SK-N-SH (cell line): ENCODE data around the gene FGFBP2. TPM values are rescaled to one million over a fixed set of nuclear protein-coding genes. Genes with fewer than 3 reads are reported as not detected.

Source experiments
- CTCF ChIA-PET: fragments of 300-600, 350-600 bp; formaldehyde crosslinking; extraction: SDS; loops from one replicate; lab custom pipeline; 2021; lab: Yijun Ruan, JAX
- POLR2A ChIA-PET: fragments of 350-600 bp; sonication (Branson Sonifier 250); formaldehyde crosslinking; extraction: SDS; loops from one replicate; lab custom pipeline; 2020; ENCODE audit warnings: antibody characterized with exemption, inconsistent platforms; lab: Yijun Ruan, JAX
- DNase-seq: peaks from one replicate; pipeline ENCODE4 v3.0.0; 2012
- H2AFZ ChIP-seq: fragments of 200-600 bp; sonication (generic); 2 replicates; pipeline ENCODE4 v1.8.1; 2016; ENCODE audit warnings: antibody characterized with exemption, mild to moderate bottlenecking, low read depth
- H3F3A ChIP-seq: fragments of 200-600 bp; sonication (generic); replicated peaks from 2 replicates; pipeline ENCODE3; 2016; ENCODE audit warnings: antibody characterized with exemption, mild to moderate bottlenecking; ENCODE audit not compliant: insufficient read depth
- H3K27ac ChIP-seq, 2 experiments: fragments of 200-500 bp in 1 of 2; fragments of 200-600 bp in 1 of 2; sonication (Bioruptor generic) in 1 of 2; sonication (generic), shearing (Covaris generic) in 1 of 2; 2 replicates each; pipeline versions ENCODE4 v1.5.1 to v1.6.1; 2014 to 2016; ENCODE audit warnings: low read depth in 2 of 2, inconsistent platforms in 1 of 2, low read length in 1 of 2, mild to moderate bottlenecking in 1 of 2, mixed read lengths in 1 of 2
- H3K27me3 ChIP-seq: fragments of 200-600 bp; sonication (generic), shearing (Covaris generic); 2 replicates; pipeline ENCODE4 v1.6.1; 2016; ENCODE audit warnings: mixed run types; ENCODE audit not compliant: insufficient read depth
- H3K36me3 ChIP-seq, 2 experiments: fragments of 200-500 bp in 1 of 2; fragments of 200-600 bp in 1 of 2; sonication (Bioruptor generic) in 1 of 2; sonication (generic) in 1 of 2; replicated peaks in 1 of 2; 2 replicates each; pipeline versions ENCODE3 to v1.5.1; 2014 to 2016; ENCODE audit warnings: low read length in 1 of 2, mild to moderate bottlenecking in 1 of 2; ENCODE audit not compliant: insufficient read depth in 2 of 2, control insufficient read depth in 1 of 2
- H3K4me1 ChIP-seq, 2 experiments: fragments of 200-500 bp in 1 of 2; fragments of 200-600 bp in 1 of 2; sonication (Bioruptor generic) in 1 of 2; sonication (generic), shearing (Covaris generic) in 1 of 2; 2 replicates each; pipeline versions ENCODE4 v1.5.1 to v1.6.1; 2014 to 2016; ENCODE audit warnings: low read depth in 1 of 2, low read length in 1 of 2, mixed run types in 1 of 2; ENCODE audit not compliant: insufficient read depth in 2 of 2, control insufficient read depth in 1 of 2
- H3K4me2 ChIP-seq: fragments of 200-600 bp; sonication (generic), shearing (Covaris generic); 2 replicates; pipeline ENCODE4 v1.6.1; 2017; ENCODE audit warnings: mixed run types
- H3K4me3 ChIP-seq, 2 experiments: fragments of 200-500 bp in 1 of 2; fragments of 200-600 bp in 1 of 2; sonication (Bioruptor generic) in 1 of 2; sonication (generic), shearing (Covaris generic) in 1 of 2; 2 replicates each; pipeline versions ENCODE4 v1.5.1 to v1.8.1; 2014 to 2016; ENCODE audit warnings: low read depth in 2 of 2, inconsistent platforms in 1 of 2, low read length in 1 of 2, mild to moderate bottlenecking in 1 of 2, mixed read lengths in 1 of 2, moderate library complexity in 1 of 2
- H3K79me2 ChIP-seq: fragments of 200-600 bp; sonication (generic); 2 replicates; pipeline ENCODE4 v1.8.1; 2017; ENCODE audit warnings: mild to moderate bottlenecking; ENCODE audit not compliant: insufficient read depth
- H3K9ac ChIP-seq: fragments of 200-600 bp; sonication (generic); 2 replicates; pipeline ENCODE4 v1.6.1; 2017; ENCODE audit warnings: mixed run types
- H3K9me2 ChIP-seq: fragments of 200-600 bp; sonication (generic); 2 replicates; pipeline ENCODE4 v1.6.1; 2017; ENCODE audit warnings: mixed run types
- H3K9me3 ChIP-seq: fragments of 200-600 bp; sonication (generic); 2 replicates; pipeline ENCODE4 v1.6.1; 2017; ENCODE audit warnings: mixed run types, mild to moderate bottlenecking, moderate library complexity
- H4K20me1 ChIP-seq: fragments of 200-600 bp; sonication (generic); 2 replicates; pipeline ENCODE4 v1.6.1; 2017; ENCODE audit warnings: mild to moderate bottlenecking, mixed run types; ENCODE audit not compliant: insufficient read depth
- CHD2 ChIP-seq: fragments of 150-350 bp; IDR thresholded peaks from 2 replicates; pipeline ENCODE4 v1.6.1; 2018; ENCODE audit warnings: low read length; ENCODE audit not compliant: partially characterized antibody
- ELF1 ChIP-seq: IDR thresholded peaks from 2 replicates; pipeline ENCODE4 v1.4.0; 2012
- FOXM1 ChIP-seq: IDR thresholded peaks from 2 replicates; pipeline ENCODE4 v1.4.0; 2012; ENCODE audit warnings: low read depth, mild to moderate bottlenecking
- GATA2 ChIP-seq: sonication (generic); formaldehyde crosslinking; IDR thresholded peaks from 2 replicates; pipeline ENCODE4 v1.5.0; 2020; ENCODE audit warnings: mild to moderate bottlenecking, missing genetic modification reagents
- JUND ChIP-seq: IDR thresholded peaks from 2 replicates; pipeline ENCODE4 v1.4.0; 2012
- MEF2A ChIP-seq: IDR thresholded peaks from 2 replicates; pipeline ENCODE4 v1.4.0; 2012; ENCODE audit warnings: low read depth, borderline replicate concordance
- RAD21 ChIP-seq: IDR thresholded peaks from 2 replicates; pipeline ENCODE4 v1.6.1; 2012; ENCODE audit warnings: mild to moderate bottlenecking, low read length
- RCOR1 ChIP-seq: fragments of 150-350 bp; IDR thresholded peaks from 2 replicates; pipeline ENCODE4 v1.6.1; 2017; ENCODE audit warnings: antibody characterized with exemption, low read length
- RXRA ChIP-seq: IDR thresholded peaks from 2 replicates; pipeline ENCODE4 v1.4.0; 2012; ENCODE audit warnings: low read depth, mild to moderate bottlenecking, borderline replicate concordance
- TAF1 ChIP-seq: IDR thresholded peaks from 2 replicates; pipeline ENCODE4 v1.6.1; 2012; ENCODE audit warnings: low read depth, mild to moderate bottlenecking, low read length, moderate library complexity, borderline replicate concordance
- TEAD4 ChIP-seq: IDR thresholded peaks from 2 replicates; pipeline ENCODE4 v1.4.0; 2012; ENCODE audit warnings: mild to moderate bottlenecking, borderline replicate concordance; ENCODE audit not compliant: insufficient read depth
- whole genome bisulfite sequencing: methylation state at CpG from one replicate; pipeline ENCODE4 v1.1.6; 2017; ENCODE audit warnings: low lambda C conversion rate; 5-methylcytosine and 5-hydroxymethylcytosine counted together
- polyA plus RNA-seq, 3 experiments: library from polyadenylated mRNA; depleted of rRNA; stranded (reverse); fragments of >200 nt; gene quantifications; 2 replicates each; pipeline ENCODE4 v1.2.3, GENCODE V29; 2012
- TF ChIP-seq, protein P1 (sequence below): fragments of 150-350 bp; IDR thresholded peaks from 2 replicates; pipeline ENCODE4 v1.6.1; 2016; ENCODE audit warnings: mild to moderate bottlenecking, low read depth, low read length
- TF ChIP-seq, protein P2 (sequence below): fragments of 200-600 bp; sonication (generic); IDR thresholded peaks from 2 replicates; pipeline ENCODE4 v1.6.1; 2017; ENCODE audit warnings: antibody characterized with exemption, mild to moderate bottlenecking, moderate library complexity

The FGFBP2 gene
- polyA plus RNA-seq, 1 of the 3 experiments (the other 2 are of a cell fraction) = 0.62 TPM

DNA sequence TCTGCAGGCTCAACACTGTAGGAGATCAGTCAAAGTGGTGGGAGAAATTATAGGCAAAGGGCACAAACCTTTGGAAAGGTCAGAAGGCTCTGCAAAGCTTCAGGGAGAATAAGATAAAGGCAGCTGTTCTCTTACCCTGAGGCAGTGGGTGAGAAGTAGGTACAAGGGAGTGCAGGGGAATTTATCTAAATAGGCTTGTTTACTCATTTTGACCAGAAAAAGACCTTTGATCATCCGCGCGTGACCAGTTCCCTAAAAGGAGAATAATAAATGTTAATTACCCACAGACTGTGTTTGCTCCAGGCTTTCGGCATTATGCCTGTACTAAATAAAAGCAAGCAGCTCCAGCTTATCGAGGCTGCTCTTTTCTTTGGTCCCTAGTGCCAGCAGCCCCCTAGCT is 9.3 kb downstream of the FGFBP2 start:
- no peak for TF ChIP-seq FOXM1
- no peak for TF ChIP-seq MEF2A
- no peak for TF ChIP-seq RXRA
- no peak for TF ChIP-seq CHD2
- TF ChIP-seq GATA2 = no peak
- TF ChIP-seq TAF1 = no peak
- TF ChIP-seq, protein P1, sequence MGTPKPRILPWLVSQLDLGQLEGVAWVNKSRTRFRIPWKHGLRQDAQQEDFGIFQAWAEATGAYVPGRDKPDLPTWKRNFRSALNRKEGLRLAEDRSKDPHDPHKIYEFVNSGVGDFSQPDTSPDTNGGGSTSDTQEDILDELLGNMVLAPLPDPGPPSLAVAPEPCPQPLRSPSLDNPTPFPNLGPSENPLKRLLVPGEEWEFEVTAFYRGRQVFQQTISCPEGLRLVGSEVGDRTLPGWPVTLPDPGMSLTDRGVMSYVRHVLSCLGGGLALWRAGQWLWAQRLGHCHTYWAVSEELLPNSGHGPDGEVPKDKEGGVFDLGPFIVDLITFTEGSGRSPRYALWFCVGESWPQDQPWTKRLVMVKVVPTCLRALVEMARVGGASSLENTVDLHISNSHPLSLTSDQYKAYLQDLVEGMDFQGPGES = no peak
- TF ChIP-seq RCOR1 = no peak
- Histone ChIP-seq H3K9me2 (no peaks in the 10 kb centered on the region), H2AFZ (no peak overlapping the region), H3K4me3 (no peak overlapping the region), H3K27ac (no peak overlapping the region), H3K9me3 (no peaks in the 10 kb centered on the region), H3F3A (no peaks in the 10 kb centered on the region), H4K20me1 (no peaks in the 10 kb centered on the region), H3K4me2 (no peak overlapping the region), H3K36me3 (no peaks in the 10 kb centered on the region), H3K27me3 (no peaks in the 10 kb centered on the region), H3K9ac (no peak overlapping the region), H3K79me2 (no peaks in the 10 kb centered on the region), H3K4me1 (peaks cover 0 to 3% of the 10 kb centered on the region in 2 experiments; a peak in 1 of 4 replicates)
- CTCF ChIA-PET = interaction anchor here (0.7 to 3.0 kb wide), 5 partner anchors 48 to 224 kb away, joined by 3 to 23 read pairs (median 6); no protein-coding TSS in a partner anchor
- DNase-seq = no peak
- WGBS = 88% methylated on average over 5 of the region's 5 CpGs
- POLR2A ChIA-PET = no interaction called here

DNA sequence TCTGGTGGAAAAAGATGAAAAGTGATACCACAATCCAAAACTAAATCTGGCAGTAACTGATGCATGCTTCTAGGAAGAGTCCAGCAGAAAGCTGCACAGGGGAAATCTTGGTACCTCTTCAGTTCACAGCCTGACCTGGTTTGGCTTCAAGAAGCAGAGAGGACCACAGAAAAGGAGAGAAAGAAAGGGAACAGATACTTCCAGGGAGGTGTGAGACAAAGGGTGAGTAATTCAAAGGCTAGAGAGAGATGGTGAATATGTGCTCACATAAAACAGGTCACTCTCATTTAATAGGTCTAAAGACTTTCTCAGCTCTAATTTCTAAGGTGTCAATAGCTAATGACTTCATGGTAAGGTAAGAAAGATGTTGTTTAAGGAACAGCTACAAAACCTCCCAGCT is 11.2 kb downstream of the FGFBP2 start:
- Histone ChIP-seq H3K9ac (no peak overlapping the region), H3F3A (no peaks in the 10 kb centered on the region), H3K4me2 (no peak overlapping the region), H3K36me3 (no peaks in the 10 kb centered on the region)
- CTCF ChIA-PET = interaction anchor here (1.9 to 3.0 kb wide), 3 partner anchors 10 to 146 kb away, joined by 4 to 23 read pairs (median 21); no protein-coding TSS in a partner anchor
- no peak for TF ChIP-seq JUND
- TF ChIP-seq GATA2 = no peak
- TF ChIP-seq RCOR1 = no peak
- TF ChIP-seq, protein P2, sequence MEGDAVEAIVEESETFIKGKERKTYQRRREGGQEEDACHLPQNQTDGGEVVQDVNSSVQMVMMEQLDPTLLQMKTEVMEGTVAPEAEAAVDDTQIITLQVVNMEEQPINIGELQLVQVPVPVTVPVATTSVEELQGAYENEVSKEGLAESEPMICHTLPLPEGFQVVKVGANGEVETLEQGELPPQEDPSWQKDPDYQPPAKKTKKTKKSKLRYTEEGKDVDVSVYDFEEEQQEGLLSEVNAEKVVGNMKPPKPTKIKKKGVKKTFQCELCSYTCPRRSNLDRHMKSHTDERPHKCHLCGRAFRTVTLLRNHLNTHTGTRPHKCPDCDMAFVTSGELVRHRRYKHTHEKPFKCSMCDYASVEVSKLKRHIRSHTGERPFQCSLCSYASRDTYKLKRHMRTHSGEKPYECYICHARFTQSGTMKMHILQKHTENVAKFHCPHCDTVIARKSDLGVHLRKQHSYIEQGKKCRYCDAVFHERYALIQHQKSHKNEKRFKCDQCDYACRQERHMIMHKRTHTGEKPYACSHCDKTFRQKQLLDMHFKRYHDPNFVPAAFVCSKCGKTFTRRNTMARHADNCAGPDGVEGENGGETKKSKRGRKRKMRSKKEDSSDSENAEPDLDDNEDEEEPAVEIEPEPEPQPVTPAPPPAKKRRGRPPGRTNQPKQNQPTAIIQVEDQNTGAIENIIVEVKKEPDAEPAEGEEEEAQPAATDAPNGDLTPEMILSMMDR = no peak
- no peak for TF ChIP-seq RXRA
- TF ChIP-seq RAD21 = no peak
- no peak for TF ChIP-seq ELF1
- no peak for TF ChIP-seq TEAD4
- TF ChIP-seq, all 33 proteins: peak for 0
- Histone ChIP-seq H3K27me3 (no peaks in the 10 kb centered on the region), H3K27ac (no peak overlapping the region), H3K4me3 (no peak overlapping the region), H4K20me1 (no peaks in the 10 kb centered on the region), H3K9me3 (no peaks in the 10 kb centered on the region), H3K79me2 (no peaks in the 10 kb centered on the region), H3K4me1 (peaks cover 0 to 3% of the 10 kb centered on the region in 2 experiments; a peak in 1 of 4 replicates), H3K9me2 (no peaks in the 10 kb centered on the region), H2AFZ (no peak overlapping the region)
- no peak for DNase-seq
- POLR2A ChIA-PET = no interaction called here
